DMS153 treated with DMSO at 0.1 percent for 48 hours (cell line): Measurements from ENCODE around the gene VPS35.

ENCODE experiments used
- DNase-seq: peaks from one replicate; lab custom pipeline; 2025; ENCODE audit not compliant: unreplicated experiment; lab: John Stamatoyannopoulos, UW

Gene VPS35

GRCh38 chr16:46688654-46689364, at the start of gene VPS35:
Gene VPS35, minus strand, starts transcription at chr16:46689178. Its CDS starts 45 bp downstream, at chr16:46689133.
- DNase-seq = peak; percentile 26

DNA sequence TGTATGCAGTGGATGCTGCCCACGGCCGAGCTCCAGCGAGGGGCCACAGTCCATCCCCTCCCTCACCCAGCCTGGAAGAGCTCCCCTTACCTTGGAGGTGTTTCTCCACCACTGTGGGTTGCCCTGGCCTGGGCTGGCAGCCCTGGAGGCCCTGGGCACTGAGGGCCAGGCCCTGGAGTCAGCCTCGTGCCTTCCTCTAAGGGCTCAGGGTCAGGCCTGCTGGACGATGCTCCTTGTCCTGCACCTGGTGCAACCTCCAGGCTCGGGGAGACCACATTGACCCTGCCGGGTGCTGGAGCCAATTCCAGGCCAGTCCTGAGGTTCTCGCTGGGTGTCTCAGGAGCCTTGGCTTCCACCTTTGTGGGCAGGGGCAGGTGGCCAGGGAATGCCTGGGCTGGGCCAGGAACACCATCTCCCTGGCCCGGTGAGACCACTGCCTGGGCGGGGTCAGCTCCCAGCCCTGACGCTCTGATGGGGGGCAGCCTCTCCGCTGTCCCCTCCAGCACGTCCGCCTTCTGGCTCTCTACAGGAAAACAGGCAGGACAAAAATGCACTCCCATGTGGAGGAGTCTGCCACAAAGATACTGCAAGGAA, 48.7 kb upstream of the VPS35 start:
- DNase-seq = no peak

DNA sequence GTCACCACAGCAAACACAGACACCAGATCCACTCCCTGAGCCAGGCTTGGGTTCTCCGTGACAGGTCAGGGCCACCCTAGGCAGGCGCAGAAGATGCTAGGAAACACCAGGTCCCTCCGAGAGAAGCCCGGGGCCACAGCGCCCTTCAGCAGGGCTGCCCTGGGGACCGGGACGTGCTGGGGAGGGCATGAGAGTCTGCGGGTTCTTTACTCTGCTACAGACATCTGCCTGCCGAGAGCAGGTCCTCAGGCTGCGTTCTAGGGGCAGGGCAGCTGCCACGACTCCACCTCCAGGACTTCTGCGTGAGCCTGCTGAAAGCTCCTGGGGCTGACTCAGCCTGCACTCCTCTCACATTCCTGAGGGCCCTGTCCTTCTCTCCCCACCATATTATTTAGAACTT, 47.7 kb upstream of the VPS35 start:
- no peak for DNase-seq

- DNase-seq = no peak
Observed at GRCh38 chr16:46733319-46733830, 44.4 kb upstream of the VPS35 start.

DNA sequence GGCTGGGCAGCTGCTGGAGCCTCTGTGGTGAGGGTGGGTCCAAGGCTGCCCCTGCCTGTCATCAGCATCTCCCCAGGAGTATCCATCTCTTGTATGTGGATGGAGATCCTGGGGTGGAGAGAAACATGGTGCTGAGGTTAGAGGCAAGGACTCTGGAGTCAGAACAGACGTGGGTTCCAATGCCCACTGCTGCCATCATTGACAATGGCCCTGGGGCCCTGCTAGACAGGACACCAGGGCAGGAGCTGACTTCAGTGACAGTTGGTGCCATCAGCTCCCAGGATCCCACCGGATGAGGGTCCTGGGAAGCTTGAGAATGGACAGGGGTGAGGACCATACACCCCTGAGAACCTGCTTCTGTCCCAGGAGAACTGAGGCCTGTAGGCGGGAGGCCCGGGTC, 43.6 kb upstream of the VPS35 start:
- no peak for DNase-seq

GRCh38 chr16:46731691-46732555, 42.9 kb upstream of the VPS35 start:
- no peak for DNase-seq

- no peak for DNase-seq
Observed at GRCh38 chr16:46730801-46731690, 42.1 kb upstream of the VPS35 start.

GRCh38 chr16:46730126-46730525, 41.1 kb upstream of the VPS35 start:
- no peak for DNase-seq

GRCh38 chr16:46729326-46729995, 40.5 kb upstream of the VPS35 start:
- no peak for DNase-seq

- no peak for DNase-seq
Observed at GRCh38 chr16:46728806-46729205, 39.8 kb upstream of the VPS35 start.

DNA sequence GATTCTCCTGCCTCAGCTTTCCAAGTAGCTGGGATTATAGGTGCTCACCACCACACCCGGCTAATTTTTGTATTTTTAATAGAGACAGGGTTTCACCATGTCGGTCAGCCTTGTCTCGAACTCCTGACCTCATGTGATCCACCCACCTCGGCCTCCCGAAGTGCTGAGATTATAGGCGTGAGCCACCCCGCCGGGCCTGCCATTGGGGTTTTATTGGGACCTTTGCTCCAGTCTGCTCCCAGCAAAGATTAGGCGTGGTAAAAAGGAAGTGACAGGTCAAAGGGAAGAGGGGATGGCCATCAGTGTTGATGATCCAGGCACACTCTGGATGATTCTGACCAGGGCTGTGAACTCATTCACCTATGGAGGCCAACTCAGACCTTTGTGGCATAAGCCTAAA, 38.7 kb upstream of the VPS35 start:
- no peak for DNase-seq

DNA sequence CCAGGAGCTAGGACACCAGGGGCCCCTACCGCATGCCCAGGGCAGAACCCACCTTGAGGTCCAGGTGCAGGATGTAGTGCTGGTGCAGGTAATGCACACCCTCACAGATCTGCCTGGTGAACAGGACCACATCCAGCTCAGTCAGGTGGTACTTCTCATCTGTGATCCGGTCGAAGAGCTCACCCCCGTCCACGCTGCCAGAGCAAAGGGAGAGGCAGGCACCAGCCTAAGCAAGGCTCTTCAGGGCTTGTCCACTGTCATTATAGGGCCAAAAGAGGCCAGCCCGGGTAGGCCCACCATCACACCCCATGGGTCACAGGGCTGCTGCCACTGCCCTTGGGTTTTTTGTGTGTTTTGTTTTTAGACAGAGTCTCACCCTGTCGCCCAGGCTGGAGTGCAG, 38.2 kb upstream of the VPS35 start:
- DNase-seq = no peak

GRCh38 chr16:46721885-46722284, 32.9 kb upstream of the VPS35 start:
- DNase-seq = no peak

DNA sequence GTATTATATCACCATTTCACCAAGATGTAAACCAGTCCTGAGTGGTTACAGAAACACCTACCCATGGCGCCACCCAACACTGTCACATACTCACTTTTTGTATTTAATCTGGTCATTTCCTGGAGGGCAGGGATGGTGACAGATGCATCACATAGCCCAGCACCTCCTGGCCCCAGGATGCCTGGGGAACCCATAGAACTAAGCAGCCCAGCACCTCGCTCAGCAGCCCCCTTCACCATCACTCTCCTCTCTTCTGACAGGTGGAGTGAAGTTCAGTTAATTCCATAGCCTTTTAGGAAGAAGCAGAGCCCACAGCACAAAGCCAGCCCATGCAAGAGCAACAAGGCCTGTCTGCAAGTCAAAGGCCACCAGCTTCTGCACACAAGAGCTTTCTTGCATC, 31.6 kb upstream of the VPS35 start:
- DNase-seq = no peak

DNA sequence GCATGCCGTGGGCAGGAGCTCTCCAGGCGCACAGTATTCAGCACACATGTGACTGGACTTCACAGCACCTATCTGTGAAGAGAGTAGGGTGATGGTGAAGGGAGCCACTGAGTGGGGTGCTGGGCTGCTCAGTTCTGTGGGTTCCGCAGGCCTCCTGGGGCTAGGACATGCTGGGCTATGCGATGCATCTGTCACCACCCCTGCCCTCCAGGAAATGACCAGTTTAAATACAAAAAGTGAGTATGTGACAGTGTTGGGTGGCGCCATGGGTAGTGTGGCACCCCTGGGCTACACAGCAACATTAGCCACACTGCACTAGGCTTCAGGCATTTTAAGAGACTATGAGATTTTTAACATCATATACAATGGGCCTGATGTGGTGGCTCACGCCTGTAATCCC, 30.6 kb upstream of the VPS35 start:
- DNase-seq = no peak

DNA sequence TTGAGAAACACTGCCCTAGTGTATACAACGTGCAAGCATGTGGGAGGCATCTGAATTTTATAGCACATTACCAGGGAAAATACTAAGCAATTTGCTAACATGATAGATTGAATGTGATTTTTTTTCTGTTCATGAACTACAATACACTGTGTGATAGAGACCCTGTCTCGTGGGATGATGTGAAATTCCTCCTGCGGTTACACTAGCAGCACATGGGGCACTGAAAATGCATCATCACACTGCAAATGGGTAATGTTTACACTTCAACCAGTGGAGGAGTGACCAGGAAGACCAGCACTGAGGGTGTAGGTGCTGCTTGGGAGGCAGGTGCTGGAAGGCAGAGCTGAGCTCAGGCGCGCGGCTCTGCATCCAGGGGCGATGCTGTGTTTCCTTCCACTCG, 29.2 kb upstream of the VPS35 start:
- no peak for DNase-seq

GRCh38 chr16:46717692-46718091, 28.7 kb upstream of the VPS35 start:
- DNase-seq = no peak

DNA sequence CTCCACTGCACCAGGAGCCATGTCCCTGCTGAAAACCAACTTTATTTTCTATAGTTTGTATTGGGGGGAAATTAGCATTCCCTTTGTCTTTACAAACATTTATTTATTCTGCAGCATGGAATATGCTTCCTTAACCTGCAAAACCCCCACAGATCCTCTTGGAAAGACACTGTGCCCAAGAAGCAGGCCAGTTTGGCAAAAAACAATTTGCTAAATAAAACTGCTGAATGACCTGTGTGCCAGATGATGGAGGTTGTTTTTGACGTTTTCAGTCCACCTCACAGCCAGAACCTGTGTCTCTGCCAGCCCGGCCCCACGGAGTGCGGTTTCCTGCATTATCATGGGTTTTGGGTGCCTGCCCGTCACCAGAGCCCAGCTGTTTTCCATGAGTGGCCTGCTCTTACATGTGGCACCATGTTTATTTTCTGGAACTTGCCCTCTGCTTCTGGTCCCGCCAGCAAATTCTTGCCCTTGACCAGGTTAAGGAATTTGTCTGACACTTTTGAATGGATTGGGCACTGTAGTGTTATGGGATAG, 26.9 kb upstream of the VPS35 start:
- DNase-seq = no peak

GRCh38 chr16:46714797-46715591, 26.0 kb upstream of the VPS35 start:
- no peak for DNase-seq
